Tibial nerve (tissue), 3 donors: Measurements from ENCODE around the gene NSMCE4A.

Source experiments
- CTCF ChIP-seq, 5 experiments: fragments of 200-600 bp in 3 of 5; fragments of 450-650 bp in 2 of 5; sonication (generic) in 3 of 5; IDR thresholded peaks; one replicate each; pipeline ENCODE4 v1.5.1; 2016 to 2019; ENCODE audit warnings: antibody characterized with exemption in 5 of 5, mild to moderate bottlenecking in 3 of 5, moderate library complexity in 2 of 5
- POLR2A ChIP-seq, 2 donors: fragments of 450-650 bp; IDR thresholded peaks; one replicate each; pipeline ENCODE4 v1.6.1; 2017; ENCODE audit warnings: antibody characterized with exemption in 2 of 2, mild to moderate bottlenecking in 2 of 2, moderate library complexity in 2 of 2

GRCh38 chr10:121990015-121990677 is 15.1 kb upstream of the NSMCE4A start:
- TF ChIP-seq CTCF (IDR thresholded peaks at IDR 0.05) = no peak
- TF ChIP-seq POLR2A (IDR thresholded peaks at IDR 0.05) = no peak
